Fibroblast of mammary gland (primary cell): Measurements from ENCODE around the gene TMTC2.

Experiments
- DNase-seq: peaks from one replicate; pipeline ENCODE4 v3.0.0-alpha.2; 2010; ENCODE audit warnings: low read depth
- H3K4me3 ChIP-seq: 2 replicates; pipeline ENCODE4 v1.5.1; 2011; ENCODE audit warnings: low read depth, mild to moderate bottlenecking, low read length, moderate library complexity; ENCODE audit not compliant: control insufficient read depth
- TF ChIP-seq, protein P1 (sequence below): conservative IDR thresholded peaks from 2 replicates; pipeline ENCODE4 v1.5.1; 2011; ENCODE audit warnings: low read depth, low read length, inconsistent platforms; ENCODE audit not compliant: control insufficient read depth, insufficient read depth

TMTC2 gene

DNA sequence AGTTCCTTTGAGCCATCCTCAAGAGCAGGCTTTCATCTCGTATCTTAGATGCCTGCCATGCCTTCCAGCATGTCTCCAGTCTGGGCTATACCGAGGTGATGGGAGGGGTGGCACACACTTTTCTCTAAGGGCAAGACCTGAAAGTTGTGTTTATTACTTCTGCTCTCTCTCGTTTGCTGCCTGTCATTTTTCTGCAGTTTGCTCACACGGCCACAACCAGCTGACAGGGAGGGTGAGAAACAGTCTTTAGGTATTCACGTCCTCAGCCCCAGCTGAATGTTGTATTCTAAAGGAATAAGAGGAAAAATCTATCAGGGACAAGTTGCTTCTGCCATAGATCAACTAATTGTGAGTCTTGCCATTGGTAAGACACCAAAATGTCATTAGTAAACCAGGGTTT, 88.0 kb downstream of the TMTC2 start:
- H3K4me3 ChIP-seq = no peak overlapping the region
- DNase-seq = no peak
- TF ChIP-seq, protein P1, sequence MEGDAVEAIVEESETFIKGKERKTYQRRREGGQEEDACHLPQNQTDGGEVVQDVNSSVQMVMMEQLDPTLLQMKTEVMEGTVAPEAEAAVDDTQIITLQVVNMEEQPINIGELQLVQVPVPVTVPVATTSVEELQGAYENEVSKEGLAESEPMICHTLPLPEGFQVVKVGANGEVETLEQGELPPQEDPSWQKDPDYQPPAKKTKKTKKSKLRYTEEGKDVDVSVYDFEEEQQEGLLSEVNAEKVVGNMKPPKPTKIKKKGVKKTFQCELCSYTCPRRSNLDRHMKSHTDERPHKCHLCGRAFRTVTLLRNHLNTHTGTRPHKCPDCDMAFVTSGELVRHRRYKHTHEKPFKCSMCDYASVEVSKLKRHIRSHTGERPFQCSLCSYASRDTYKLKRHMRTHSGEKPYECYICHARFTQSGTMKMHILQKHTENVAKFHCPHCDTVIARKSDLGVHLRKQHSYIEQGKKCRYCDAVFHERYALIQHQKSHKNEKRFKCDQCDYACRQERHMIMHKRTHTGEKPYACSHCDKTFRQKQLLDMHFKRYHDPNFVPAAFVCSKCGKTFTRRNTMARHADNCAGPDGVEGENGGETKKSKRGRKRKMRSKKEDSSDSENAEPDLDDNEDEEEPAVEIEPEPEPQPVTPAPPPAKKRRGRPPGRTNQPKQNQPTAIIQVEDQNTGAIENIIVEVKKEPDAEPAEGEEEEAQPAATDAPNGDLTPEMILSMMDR = no peak

DNA sequence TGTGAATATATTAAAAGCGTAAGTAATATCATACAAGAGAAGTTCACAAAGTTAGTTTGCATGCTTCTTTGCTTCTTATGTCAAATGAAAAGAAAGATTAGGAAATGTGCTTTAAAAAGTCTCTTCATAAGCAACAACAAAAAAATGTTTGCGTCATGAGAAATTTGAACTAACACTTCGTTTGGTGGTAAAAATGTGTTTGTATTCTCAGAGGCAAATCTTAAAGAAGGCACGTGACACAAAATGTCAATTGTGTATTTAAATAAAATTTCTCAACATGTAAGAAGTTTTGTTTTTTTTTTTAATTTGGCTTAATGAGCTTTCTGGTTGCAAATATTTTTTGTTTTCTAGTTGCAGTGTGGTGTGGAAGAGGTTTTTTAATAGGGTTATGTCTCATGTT, 93.8 kb downstream of the TMTC2 start:
- TF ChIP-seq, protein P1 = no peak
- no peak overlapping the region for H3K4me3 ChIP-seq
- no peak for DNase-seq

DNA sequence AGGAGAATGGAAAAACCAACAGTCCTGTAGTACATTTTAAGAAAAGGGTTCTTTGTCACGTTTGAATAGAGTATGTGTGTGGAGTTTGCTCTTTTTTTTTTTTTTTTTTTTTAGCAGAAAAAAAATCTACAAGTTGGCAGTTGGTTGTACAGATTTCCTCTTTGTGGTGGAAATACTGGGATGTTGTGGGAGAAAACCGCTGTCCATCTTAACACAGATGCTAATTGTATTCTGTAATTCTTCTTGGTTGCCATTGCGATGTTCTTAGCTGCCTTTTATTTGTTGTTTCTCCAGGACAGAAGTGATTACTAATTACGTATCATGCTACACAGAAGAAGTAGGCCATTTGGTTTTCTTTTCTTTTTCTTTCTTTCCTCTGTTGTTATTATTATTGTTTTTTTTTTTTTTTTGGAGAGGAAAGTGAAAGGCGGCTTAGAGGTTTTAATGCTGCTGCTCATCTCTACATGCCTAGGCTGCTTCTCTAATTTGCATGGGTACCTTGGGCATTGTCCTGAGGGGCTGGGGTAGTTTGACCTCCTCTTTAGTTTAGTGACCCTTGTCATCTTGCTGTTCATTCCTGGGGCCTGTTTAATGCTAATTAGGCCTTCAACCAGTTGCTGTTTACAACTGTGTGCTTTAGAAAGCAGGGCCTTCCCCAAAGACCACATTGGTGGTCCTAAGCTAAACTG, 94.7 kb downstream of the TMTC2 start:
- DNase-seq = no peak
- TF ChIP-seq, protein P1 = no peak
- H3K4me3 ChIP-seq = no peak overlapping the region

DNA sequence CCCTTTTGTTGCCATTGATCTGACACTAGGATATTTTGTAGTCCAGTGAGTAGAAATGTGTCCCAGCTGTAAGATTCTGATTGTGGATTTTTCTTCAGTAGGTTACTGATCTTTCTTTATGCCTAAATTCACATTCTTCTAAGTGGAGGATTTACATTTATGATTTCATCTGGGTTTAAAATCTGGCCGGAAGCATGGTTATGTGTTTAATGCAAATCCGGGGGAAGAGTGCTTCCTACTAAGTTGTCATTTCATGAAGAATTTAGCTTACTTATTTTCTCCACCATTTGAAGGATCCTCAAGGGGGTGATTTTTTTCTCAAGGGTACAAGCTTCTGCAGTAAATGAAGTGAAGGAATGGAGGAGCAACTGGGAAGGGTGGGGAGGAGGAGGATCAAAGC, 96.7 kb downstream of the TMTC2 start:
- TF ChIP-seq, protein P1 = no peak
- no peak overlapping the region for H3K4me3 ChIP-seq
- no peak for DNase-seq

DNA sequence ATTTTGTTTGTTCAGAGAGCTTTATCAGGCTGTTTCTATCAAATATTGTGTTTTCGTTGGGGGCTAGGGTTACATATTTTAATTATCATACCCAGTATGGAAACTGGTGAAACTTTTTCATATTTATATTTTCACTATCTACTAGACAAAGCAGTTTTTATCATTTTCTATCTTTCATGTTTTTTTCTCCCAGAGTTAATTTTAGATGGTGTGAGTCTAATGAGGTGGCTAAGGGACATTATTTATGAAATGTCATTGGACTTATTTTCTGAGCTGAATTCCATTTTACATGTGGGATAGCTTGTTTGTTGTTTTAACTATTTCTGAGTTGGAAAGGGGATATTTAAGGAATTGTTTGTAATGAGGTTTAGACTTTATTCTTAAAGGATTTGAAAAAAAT, 100.3 kb downstream of the TMTC2 start:
- TF ChIP-seq, protein P1 = no peak
- DNase-seq = no peak
- H3K4me3 ChIP-seq = no peak overlapping the region

DNA sequence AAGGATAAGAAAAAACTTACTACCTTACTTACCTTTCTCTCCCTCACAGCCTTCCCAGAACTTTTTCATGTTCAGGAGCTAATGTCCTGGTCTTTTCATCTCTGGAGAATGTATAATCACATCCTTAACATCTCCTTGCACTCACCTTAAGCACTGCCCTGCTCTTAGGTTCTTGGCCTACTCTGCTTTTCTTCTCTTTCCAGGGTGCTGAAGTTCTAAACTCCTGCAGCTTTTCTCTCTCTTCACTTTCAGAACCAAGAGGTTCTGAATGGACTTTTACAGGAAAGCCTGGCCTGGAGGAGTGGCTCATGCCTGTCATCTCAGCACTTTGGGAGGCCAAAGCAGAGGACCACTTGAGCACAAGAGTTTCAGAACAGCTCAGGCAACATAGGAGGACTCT, 101.9 kb downstream of the TMTC2 start:
- no peak overlapping the region for H3K4me3 ChIP-seq
- DNase-seq = no peak
- TF ChIP-seq, protein P1 = no peak

DNA sequence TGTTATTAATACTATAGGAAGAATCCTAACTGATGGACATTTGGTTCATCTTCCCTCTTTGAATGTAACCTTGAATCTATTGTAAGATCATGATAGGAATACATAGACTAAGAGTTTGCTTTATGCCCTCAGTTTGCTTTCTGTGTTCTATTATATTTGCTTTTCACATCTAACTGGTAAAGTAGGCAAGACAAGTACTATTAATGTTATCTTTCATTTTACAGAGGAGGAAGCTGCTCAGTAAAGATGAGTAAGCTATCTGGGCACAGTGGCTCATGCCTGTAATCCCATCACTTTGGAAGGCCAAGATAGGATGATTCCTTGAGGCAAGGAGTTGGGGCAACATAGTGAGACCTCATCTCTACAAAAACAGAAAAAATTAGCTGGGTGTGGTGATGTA, 103.0 kb downstream of the TMTC2 start:
- DNase-seq = no peak
- TF ChIP-seq, protein P1 = no peak
- no peak overlapping the region for H3K4me3 ChIP-seq
